PC-3 (cell line): ENCODE results near the gene PLEKHA6.

Experiments
- CTCF ChIP-seq: fragments of 300-600 bp; sonication (generic); conservative IDR thresholded peaks from 2 replicates; pipeline ENCODE4 v1.5.1; 2017; ENCODE audit warnings: antibody characterized with exemption, low read depth, mild to moderate bottlenecking, low read length
- EZH2 ChIP-seq: fragments of 300-600 bp; sonication (generic); IDR thresholded peaks from one replicate; pipeline ENCODE4 v1.6.1; 2017; ENCODE audit warnings: antibody characterized with exemption, mild to moderate bottlenecking, low read length; ENCODE audit not compliant: unreplicated experiment
- EZH2phosphoT487 ChIP-seq: fragments of 300-600 bp; sonication (generic); IDR thresholded peaks from 2 replicates; pipeline ENCODE4 v1.6.1; 2018; ENCODE audit warnings: mild to moderate bottlenecking, antibody characterized with exemption, low read length, borderline replicate concordance

- TF ChIP-seq CTCF: no peak
- TF ChIP-seq EZH2: no peak
- TF ChIP-seq EZH2phosphoT487: no peak
These were observed 42.6 kb downstream of the PLEKHA6 start for GRCh38 chr1:204317170-204317569.
